NOMO-1 treated with DMSO at 0.1 percent for 48 hours (cell line): ENCODE data around the gene FAM25A.

ENCODE experiments used
- DNase-seq: peaks from one replicate; lab custom pipeline; 2025; ENCODE audit not compliant: unreplicated experiment; lab: John Stamatoyannopoulos, UW

The FAM25A gene

GRCh38 chr10:87059401-87059800, 39.3 kb downstream of the FAM25A start:
- DNase-seq = no peak

DNA sequence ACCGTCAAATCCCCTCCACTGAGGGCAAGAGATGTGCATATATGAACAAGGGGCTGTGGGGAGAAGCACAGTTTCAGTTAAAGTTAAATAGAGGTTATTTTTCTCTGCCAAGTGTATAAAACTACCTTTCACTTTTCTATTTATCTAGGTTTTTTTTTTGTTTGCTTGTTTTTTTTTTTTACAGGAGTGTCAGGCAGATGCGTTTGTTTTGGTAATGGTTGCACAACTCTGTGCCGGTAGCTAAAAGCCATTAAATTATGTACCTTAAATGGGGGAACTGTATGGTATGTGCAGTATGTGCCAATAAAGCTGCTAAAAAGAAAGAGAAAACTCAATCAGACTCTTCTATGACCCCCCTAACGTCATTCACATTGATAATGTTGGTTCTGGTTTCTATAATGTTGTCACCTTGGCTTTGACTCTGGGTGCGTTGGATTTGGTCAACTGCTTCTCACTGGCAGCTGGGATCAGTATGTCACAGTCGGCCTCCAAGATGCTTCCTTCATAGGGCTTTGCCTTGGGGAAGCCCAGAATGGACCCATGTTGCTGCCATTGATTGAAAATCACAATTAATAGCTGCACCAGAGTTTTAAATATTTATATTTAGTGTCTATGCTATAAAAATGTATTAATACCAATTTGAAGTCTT, 40.3 kb downstream of the FAM25A start:
- DNase-seq = no peak

GRCh38 chr10:87064651-87065050, 44.6 kb downstream of the FAM25A start:
- no peak for DNase-seq

GRCh38 chr10:87066178-87066577, 46.1 kb downstream of the FAM25A start:
- no peak for DNase-seq

DNA sequence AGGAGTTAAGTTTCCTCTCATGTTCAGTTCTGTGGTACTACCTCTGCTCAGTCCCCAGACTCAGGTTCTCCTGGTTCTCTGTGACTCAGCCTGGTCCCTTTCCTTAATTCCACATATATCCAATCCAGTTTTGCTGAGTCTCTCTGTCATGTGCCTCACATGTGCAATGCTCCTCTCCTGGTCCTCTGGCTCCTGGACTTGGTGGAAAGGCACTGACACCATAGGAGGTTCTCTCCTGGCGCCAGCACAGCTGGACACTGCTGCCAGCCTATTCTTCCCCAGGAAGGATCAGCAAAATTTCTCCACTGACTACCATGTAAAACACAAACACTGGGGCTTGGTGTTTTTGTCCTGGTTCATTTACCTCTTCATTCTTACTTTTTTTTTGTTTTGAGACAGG, 46.8 kb downstream of the FAM25A start:
- DNase-seq = no peak

- DNase-seq = no peak
These were observed 48.2 kb downstream of the FAM25A start for GRCh38 chr10:87068281-87068680.

DNA sequence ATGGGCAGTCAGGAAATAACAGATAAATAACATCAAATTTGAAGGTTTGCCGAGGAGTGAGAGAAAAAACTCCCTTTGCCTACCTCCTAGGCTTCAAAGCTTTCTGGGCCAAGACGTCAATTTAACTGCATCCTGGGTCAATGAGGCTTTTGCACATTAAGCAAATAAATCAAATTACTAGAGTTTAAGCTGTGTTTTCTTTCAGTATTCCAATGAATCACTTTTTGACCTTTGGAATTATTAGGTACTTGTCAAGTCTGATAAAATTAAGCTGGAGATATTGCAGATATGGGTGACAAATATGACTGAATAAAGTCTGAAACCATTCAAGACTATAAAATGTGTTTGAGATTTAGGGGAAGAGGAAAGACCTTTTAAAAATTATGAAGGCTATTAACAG, 52.4 kb downstream of the FAM25A start:
- no peak for DNase-seq
